Activated naive CD4-positive, alpha-beta T cell treated with anti-CD3 and anti-CD28 coated beads, Interleukin-2, amount 50 U/mL, for 24 hours (primary cell): Measurements from ENCODE around the gene TMEM233.

Source experiments
- H3K27ac Mint-ChIP-seq: one replicate; pipeline ENCODE4 v1.8.0; 2021; ENCODE audit warnings: mild to moderate bottlenecking, mixed read lengths
- H3K27me3 Mint-ChIP-seq: one replicate; pipeline ENCODE4 v1.8.0; 2021; ENCODE audit warnings: mixed read lengths
- H3K36me3 Mint-ChIP-seq: one replicate; pipeline ENCODE4 v1.8.0; 2021; ENCODE audit warnings: mixed read lengths
- H3K4me1 Mint-ChIP-seq: one replicate; pipeline ENCODE4 v1.8.0; 2021; ENCODE audit warnings: mixed read lengths
- H3K4me3 Mint-ChIP-seq: one replicate; pipeline ENCODE4 v1.8.0; 2021; ENCODE audit warnings: mild to moderate bottlenecking, mixed read lengths
- H3K9me3 Mint-ChIP-seq: one replicate; pipeline ENCODE4 v1.8.0; 2021; ENCODE audit warnings: mixed read lengths

TMEM233 gene

DNA sequence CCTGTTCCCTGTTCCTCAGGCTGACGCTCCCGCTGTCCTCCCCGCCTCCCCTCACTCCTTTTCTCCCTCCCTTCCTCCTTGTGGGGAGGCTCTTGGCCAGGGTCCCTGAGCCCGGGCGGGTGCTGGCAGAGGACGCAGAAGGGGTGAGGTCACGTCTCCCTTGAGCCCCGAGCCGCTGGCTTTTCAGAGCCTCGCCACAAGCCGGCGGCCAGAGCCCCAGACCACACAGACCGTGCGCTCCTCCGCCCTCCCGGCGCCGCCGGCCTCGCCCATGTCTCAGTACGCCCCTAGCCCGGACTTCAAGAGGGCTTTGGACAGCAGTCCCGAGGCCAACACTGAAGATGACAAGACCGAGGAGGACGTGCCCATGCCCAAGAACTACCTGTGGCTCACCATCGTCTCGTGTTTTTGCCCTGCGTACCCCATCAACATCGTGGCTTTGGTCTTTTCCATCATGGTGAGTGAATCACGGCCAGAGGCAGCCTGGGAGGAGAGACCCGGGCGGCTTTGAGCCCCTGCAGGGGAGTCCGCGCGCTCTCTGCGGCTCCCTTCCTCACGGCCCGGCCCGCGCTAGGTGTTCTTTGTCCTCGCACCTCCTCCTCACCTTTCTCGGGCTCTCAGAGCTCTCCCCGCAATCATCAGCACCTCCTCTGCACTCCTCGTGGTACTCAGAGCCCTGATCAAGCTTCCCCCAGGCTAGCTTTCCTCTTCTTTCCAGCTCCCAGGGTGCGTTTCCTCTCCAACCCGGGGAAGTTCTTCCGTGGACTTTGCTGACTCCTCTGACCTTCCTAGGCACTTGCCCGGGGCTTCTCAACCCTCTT lies at the start of gene TMEM233:
Gene TMEM233, plus strand, starts transcription at position 197 of the 821 bp plus-strand sequence. Its CDS starts 75 bp downstream, at position 272.
- H3K4me1 Mint-ChIP-seq: peaks cover 17% of the 10 kb centered on the region
- no peaks in the 10 kb centered on the region for H3K9me3 Mint-ChIP-seq
- no peak within 1 kb of the TSS for H3K27ac Mint-ChIP-seq
- H3K27me3 Mint-ChIP-seq: peaks cover 64% of the 10 kb centered on the region
- no peaks in the 10 kb centered on the region for H3K36me3 Mint-ChIP-seq
- no peak within 1 kb of the TSS for H3K4me3 Mint-ChIP-seq

DNA sequence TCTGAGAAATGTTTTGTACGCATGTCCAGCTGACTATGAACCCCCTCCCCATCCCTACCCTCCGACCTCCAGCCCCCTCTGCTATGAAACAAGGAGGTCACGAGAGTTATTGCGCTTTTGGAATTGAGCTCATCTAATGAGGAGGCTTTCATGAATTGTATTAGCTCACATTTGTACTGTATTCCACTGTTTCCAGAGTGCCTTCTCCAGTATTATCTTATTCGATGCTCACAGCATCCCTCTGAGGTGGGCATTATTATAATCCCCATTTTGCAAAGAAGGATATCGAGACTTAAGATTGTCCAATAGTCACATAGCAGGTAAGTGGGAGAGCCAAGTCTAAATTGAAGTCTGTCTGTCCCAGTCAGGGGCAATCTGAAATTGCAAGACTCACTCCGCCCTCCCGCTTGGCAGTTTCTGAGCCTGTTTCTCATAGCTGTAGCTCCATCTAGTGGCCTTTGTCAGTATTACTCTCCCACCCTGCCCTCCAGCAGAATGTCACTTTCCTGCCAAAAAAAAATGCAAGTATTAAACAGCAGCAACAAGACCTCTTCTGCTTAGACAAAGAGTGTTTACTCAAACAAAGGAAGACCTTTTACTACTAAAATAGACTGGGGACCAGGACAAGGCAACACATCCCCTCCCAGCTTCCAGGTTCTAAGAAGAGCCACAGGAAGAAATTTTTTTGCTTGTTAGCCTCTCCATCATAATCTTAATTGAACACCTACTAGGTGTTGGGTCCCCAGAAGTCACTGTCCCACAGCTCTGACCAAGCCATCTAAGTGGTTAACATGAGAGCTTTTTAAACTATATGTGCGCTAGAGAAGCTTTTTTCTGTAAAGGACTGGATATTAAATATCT lies 48.6 kb upstream of the TMEM233 start:
- H3K27ac Mint-ChIP-seq: no peak overlapping the region
- no peak overlapping the region for H3K4me3 Mint-ChIP-seq
- H3K4me1 Mint-ChIP-seq: no peaks in the 10 kb centered on the region
- no peaks in the 10 kb centered on the region for H3K9me3 Mint-ChIP-seq
- peaks cover 15% of the 10 kb centered on the region for H3K27me3 Mint-ChIP-seq
- H3K36me3 Mint-ChIP-seq: no peaks in the 10 kb centered on the region

DNA sequence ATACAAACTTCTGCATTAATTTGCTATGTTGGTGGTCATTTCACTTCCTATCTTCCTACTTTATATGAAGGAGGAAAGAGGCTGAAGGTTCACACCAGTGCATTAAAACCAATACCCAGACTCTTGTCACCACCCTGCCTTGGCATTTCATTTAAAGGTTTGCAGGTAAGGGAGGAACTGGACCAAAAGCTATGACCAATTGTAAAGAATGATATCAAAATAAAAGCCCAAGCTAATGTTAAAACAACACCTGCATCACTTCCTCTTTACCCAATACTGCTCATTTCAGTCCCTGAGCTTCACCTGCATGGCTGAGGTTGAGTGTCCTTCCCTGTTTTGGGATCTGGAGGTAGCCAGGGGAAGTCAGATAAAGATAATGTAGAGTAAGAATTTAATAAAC lies 47.2 kb upstream of the TMEM233 start:
- H3K9me3 Mint-ChIP-seq: no peaks in the 10 kb centered on the region
- no peak overlapping the region for H3K27ac Mint-ChIP-seq
- H3K27me3 Mint-ChIP-seq: peaks cover 17% of the 10 kb centered on the region
- H3K36me3 Mint-ChIP-seq: no peaks in the 10 kb centered on the region
- H3K4me3 Mint-ChIP-seq: no peak overlapping the region
- no peaks in the 10 kb centered on the region for H3K4me1 Mint-ChIP-seq

DNA sequence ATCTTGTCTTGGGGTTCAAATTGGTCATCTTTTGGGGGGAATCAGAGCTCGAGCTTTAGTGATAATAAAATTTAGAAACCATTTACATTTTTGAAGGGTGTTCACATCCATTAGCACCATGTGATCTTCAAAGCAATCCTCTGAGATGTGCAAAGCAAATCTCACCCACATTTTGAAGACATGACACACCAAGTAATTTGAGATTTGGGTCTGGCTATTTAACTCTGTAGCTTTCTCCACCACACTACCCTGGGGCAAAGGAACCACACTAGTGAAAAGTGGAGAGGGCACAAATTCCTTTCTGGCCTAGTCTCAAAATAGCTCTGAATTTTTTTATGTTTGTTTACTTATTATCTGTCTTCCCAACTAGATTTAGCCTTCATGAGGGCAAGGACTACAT lies 46.6 kb upstream of the TMEM233 start:
- Mint-ChIP-seq H3K36me3 (no peaks in the 10 kb centered on the region), H3K27me3 (peaks cover 16% of the 10 kb centered on the region), H3K4me3 (no peak overlapping the region), H3K9me3 (no peaks in the 10 kb centered on the region), H3K4me1 (no peaks in the 10 kb centered on the region), H3K27ac (no peak overlapping the region)

DNA sequence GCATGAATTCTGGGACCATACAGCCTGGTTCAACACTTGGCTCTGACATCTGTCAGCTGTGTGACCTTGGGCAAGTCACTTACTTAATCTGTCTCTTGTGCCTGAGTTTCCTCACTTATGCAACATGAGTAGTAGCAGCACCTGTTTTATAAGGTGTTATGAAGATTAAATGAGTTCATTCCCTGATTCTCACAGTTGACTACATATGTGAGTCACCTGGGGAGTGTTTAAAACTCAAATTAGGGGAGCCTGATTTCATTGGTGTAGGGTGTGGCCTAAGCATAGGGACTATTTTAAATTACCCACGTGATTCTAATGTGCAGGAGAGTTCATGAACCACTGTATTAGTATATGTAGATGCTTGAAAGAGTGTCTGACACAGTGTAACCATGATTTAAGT lies 36.7 kb upstream of the TMEM233 start:
- Mint-ChIP-seq H3K27ac (no peak overlapping the region), H3K4me1 (no peaks in the 10 kb centered on the region), H3K27me3 (peaks cover 13% of the 10 kb centered on the region), H3K36me3 (no peaks in the 10 kb centered on the region), H3K9me3 (no peaks in the 10 kb centered on the region), H3K4me3 (no peak overlapping the region)

DNA sequence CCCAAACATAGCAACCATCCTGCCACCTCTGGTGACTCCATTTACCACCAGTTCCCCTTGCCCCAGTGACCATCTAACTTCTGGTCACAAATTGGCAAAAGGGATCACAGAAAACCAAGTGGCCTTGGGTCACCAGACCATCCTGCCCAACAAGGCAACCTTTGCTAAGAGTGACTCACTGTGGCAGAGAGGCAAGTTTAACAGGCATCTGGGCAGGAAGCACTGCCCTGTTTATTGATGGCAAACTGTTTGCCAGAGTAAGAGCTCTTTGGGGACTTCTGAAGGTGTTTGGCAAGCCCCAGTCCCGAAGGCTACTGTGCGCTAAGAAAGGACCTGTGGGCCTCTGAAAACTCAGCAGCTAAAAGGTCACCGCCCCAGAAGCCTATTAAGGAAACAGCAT lies 28.2 kb upstream of the TMEM233 start:
- H3K4me3 Mint-ChIP-seq: no peak overlapping the region
- peaks cover 12% of the 10 kb centered on the region for H3K27me3 Mint-ChIP-seq
- H3K9me3 Mint-ChIP-seq: no peaks in the 10 kb centered on the region
- H3K27ac Mint-ChIP-seq: no peak overlapping the region
- no peaks in the 10 kb centered on the region for H3K4me1 Mint-ChIP-seq
- no peaks in the 10 kb centered on the region for H3K36me3 Mint-ChIP-seq

DNA sequence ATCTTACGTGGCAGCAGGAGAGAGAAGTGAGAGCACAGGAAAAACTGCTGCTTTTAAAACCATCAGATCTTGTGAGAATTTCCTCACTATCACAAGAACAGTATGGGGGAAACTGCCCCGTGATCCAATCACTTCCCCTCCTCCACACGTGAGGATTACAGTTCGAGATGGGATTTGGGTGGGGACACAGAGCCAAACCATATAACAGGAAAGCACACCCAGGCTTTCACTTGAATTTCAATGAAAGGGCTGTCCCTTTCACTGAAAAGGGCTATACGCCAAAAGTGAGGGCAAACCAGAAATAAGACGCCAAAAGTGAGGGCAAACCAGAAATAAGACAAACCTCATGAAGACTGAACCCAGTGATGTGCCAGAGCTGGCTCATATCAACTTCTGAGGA lies 22.8 kb upstream of the TMEM233 start:
- no peaks in the 10 kb centered on the region for H3K4me1 Mint-ChIP-seq
- no peaks in the 10 kb centered on the region for H3K9me3 Mint-ChIP-seq
- H3K27ac Mint-ChIP-seq: no peak overlapping the region
- H3K4me3 Mint-ChIP-seq: no peak overlapping the region
- H3K27me3 Mint-ChIP-seq: peaks cover 14% of the 10 kb centered on the region
- no peaks in the 10 kb centered on the region for H3K36me3 Mint-ChIP-seq

DNA sequence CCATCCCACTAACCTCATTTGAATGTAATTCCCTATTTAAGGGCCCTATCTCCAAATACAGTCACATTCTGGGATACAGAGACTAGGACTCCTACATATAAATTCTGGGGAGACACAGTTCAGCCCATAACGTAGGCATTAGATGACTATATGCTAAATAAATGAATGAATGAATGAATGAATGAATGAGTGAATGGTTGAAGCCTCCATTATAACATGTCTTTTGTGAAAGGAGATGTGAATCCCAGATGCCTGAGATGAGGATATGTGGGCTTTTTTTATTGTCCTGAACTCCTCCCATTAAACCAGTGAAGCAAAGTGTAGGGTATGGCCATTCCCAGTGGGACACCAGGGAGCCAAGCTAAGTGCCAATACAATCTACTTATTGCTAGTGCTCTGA lies 20.5 kb upstream of the TMEM233 start:
- Mint-ChIP-seq H3K27me3 (peaks cover 7% of the 10 kb centered on the region), H3K4me1 (no peaks in the 10 kb centered on the region), H3K36me3 (no peaks in the 10 kb centered on the region), H3K9me3 (no peaks in the 10 kb centered on the region), H3K4me3 (no peak overlapping the region), H3K27ac (no peak overlapping the region)

DNA sequence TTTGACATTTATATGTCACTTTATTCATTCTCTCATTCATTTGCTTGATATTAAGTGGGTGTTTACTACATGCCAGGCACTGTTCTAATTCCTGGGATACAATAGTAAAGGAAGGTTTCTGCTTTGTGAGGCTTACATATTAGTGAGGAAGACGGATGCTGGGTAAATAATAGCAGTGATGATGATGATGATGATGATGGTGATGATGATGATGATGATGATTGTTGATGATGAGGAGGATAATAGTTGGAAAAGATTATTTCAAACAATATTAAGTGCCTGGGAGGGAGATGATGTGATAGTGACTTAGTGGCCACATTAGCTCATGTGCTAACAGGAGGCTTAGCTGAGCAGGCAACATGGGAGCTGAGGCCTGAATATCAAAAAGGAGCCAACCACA lies 19.3 kb upstream of the TMEM233 start:
- peaks cover 7% of the 10 kb centered on the region for H3K27me3 Mint-ChIP-seq
- H3K9me3 Mint-ChIP-seq: no peaks in the 10 kb centered on the region
- H3K4me3 Mint-ChIP-seq: no peak overlapping the region
- no peaks in the 10 kb centered on the region for H3K4me1 Mint-ChIP-seq
- H3K36me3 Mint-ChIP-seq: no peaks in the 10 kb centered on the region
- no peak overlapping the region for H3K27ac Mint-ChIP-seq

DNA sequence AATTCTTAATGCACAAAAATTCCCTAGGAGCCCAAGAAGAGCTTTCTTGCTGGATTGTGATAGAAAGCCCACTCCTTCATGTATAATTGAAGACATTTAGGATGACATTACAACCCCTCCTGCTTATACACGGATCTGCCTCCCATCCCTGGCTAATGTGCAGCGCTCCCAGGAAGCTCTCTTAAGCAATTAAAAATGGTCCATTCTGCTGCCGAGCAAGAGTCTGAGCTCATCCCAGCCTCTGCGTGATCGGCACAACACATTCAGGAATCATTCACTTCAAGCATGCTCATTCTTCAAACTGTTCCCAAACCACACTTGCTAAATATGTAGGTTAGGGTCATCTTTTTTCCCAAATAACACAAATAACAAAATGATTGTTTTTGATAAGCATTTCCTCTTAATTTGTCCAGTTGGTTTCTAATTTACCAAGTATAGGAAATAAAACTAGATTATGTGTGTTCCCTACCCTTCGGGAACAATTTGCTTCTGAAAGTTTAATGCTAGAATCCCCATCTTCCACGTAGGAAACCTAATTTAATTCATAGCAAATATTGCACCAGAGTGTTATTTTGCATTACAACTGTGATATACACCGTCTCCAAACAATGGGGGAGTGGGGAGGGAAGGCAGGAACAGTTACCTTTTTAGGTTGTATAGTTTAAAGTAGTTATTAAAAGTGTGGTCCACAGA lies 17.3 kb upstream of the TMEM233 start:
- H3K36me3 Mint-ChIP-seq: no peaks in the 10 kb centered on the region
- no peaks in the 10 kb centered on the region for H3K9me3 Mint-ChIP-seq
- H3K4me1 Mint-ChIP-seq: no peaks in the 10 kb centered on the region
- H3K4me3 Mint-ChIP-seq: no peak overlapping the region
- H3K27me3 Mint-ChIP-seq: peaks cover 7% of the 10 kb centered on the region
- H3K27ac Mint-ChIP-seq: no peak overlapping the region

DNA sequence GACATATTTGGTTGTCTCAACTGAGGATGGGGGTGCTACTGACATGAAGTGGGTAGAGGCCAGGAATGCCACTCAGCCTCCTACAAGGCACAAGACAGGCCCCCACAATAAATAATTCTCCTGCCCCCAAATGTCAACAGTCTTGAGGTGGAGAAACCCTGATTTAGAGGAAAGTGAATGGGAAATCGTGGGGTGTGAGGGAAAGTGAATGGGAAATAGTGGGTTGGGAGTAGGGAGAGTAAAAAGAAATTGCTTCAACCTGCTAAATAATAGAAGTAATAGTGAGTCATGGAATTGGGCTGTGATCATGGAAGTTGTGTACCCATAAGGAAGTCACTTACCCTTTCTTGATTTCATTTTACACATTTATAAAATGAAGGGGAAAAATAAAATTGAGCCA lies 16.7 kb upstream of the TMEM233 start:
- H3K4me3 Mint-ChIP-seq: no peak overlapping the region
- no peaks in the 10 kb centered on the region for H3K4me1 Mint-ChIP-seq
- no peaks in the 10 kb centered on the region for H3K9me3 Mint-ChIP-seq
- peaks cover 7% of the 10 kb centered on the region for H3K27me3 Mint-ChIP-seq
- no peak overlapping the region for H3K27ac Mint-ChIP-seq
- H3K36me3 Mint-ChIP-seq: no peaks in the 10 kb centered on the region

DNA sequence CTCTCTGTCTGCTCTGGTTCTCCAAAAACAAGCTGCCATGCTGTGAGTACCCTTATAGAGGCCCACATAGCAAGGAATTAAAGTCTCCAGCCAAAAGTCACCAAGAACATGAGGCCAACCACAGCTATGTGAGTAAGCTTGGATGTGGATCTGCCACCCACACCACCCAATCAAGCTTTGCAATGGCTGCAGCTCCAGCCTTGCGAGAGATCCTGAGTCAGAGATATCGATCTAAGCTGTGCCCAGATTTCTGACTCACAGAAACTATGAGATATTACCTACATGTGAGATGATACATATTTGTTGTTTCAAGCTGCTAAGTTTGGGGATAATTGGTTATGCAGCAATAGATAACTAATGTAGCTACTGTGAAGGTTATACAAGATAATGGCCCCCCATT lies 15.5 kb upstream of the TMEM233 start:
- Mint-ChIP-seq H3K36me3 (no peaks in the 10 kb centered on the region), H3K27me3 (peaks cover 4% of the 10 kb centered on the region), H3K4me3 (no peak overlapping the region), H3K9me3 (no peaks in the 10 kb centered on the region), H3K27ac (no peak overlapping the region), H3K4me1 (no peaks in the 10 kb centered on the region)

DNA sequence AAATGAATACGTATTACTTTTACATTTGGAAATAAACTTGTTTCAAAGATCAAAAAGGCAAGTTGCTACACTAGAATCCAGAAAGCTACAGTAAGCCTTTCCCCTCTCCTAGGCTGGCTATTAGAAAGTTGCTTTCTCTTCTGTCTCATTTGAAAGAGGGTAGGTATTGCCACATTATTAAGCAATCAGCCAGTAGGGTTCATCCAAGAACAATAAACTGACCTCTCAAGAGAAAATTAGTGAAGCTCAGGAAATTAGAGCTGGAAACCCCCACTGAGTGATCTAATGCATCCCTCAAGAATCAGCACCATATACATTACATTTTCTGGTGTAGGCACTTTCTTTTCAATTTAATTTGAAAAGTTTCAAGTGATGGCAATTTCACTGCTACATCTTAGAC lies 4.5 kb upstream of the TMEM233 start:
- no peaks in the 10 kb centered on the region for H3K9me3 Mint-ChIP-seq
- peaks cover 34% of the 10 kb centered on the region for H3K27me3 Mint-ChIP-seq
- H3K4me1 Mint-ChIP-seq: no peaks in the 10 kb centered on the region
- no peaks in the 10 kb centered on the region for H3K36me3 Mint-ChIP-seq
- H3K4me3 Mint-ChIP-seq: no peak overlapping the region
- no peak overlapping the region for H3K27ac Mint-ChIP-seq

DNA sequence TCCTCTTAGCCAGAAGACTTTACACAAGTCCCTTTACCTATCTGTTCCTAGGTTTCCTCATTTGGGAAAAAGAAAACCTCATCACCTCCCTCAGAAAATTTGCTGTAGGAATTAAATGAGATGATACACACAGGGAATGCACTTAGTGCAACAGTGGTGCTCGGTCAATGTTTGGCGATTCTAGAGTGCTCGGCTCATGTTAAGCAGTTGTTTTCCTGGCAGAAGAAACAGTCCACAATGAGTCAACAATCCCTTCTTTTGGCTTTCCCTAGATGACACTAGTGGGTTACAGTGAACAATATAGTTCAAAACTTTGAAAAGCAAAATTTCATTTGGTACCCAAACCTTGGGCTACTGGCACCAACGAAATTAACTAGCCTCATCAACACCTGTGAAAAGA lies 3.9 kb upstream of the TMEM233 start:
- Mint-ChIP-seq H3K4me1 (peaks cover 3% of the 10 kb centered on the region), H3K27me3 (peaks cover 36% of the 10 kb centered on the region), H3K4me3 (no peak overlapping the region), H3K27ac (no peak overlapping the region), H3K36me3 (no peaks in the 10 kb centered on the region), H3K9me3 (no peaks in the 10 kb centered on the region)

DNA sequence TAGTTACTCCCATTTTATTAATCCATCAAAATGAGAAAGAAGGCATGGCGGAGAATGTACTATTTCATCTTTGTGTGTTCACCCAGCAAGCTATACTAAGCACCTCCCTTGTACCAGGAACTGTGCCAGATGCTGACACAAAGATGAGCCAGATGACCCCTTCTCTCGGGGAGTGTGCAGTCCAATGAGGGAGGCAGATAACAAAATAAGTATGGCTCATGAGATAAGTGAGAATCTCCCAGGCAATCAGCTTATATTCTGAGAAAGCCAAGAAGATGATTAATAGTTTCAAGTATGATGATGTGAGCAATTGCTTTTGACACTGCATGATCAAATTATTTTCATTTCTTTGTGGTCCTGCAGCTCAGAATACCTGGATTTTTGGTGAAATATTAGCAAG lies 1.3 kb upstream of the TMEM233 start:
- Mint-ChIP-seq H3K4me1 (peaks cover 17% of the 10 kb centered on the region), H3K27ac (no peak overlapping the region), H3K4me3 (no peak overlapping the region), H3K27me3 (peaks cover 56% of the 10 kb centered on the region), H3K36me3 (no peaks in the 10 kb centered on the region), H3K9me3 (no peaks in the 10 kb centered on the region)

DNA sequence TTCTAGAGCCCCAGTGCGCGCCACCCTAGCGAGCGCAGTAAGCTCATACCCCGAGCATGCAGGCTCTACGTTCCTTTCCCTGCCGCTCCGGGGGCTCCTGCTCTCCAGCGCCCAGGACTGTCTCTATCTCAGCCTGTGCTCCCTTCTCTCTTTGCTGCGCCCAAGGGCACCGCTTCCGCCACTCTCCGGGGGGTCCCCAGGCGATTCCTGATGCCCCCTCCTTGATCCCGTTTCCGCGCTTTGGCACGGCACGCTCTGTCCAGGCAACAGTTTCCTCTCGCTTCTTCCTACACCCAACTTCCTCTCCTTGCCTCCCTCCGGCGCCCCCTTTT lies 791 bp downstream of the TMEM233 start:
- Mint-ChIP-seq H3K4me3 (no peak overlapping the region), H3K36me3 (no peaks in the 10 kb centered on the region), H3K4me1 (peaks cover 17% of the 10 kb centered on the region), H3K9me3 (no peaks in the 10 kb centered on the region), H3K27me3 (peaks cover 63% of the 10 kb centered on the region), H3K27ac (no peak overlapping the region)
